ENCODE data around the gene SEC14L2.

Gene SEC14L2

GRCh38 chr22:30404307-30404706 lies 7.5 kb downstream of the SEC14L2 start:
- DNase-seq (ENCODE audit: low read depth in 2 of 2) = no peak

- no peak for DNase-seq (ENCODE audit: low read depth in 2 of 2)
Observed at GRCh38 chr22:30405731-30406130, 8.9 kb downstream of the SEC14L2 start.

GRCh38 chr22:30406400-30406799 lies 9.6 kb downstream of the SEC14L2 start:
- DNase-seq (ENCODE audit: low read depth in 2 of 2) = no peak

GRCh38 chr22:30408388-30409102 lies 11.7 kb downstream of the SEC14L2 start:
- DNase-seq (ENCODE audit: low read depth in 2 of 2) = no peak

GRCh38 chr22:30411780-30412179 lies 15.0 kb downstream of the SEC14L2 start:
- DNase-seq (ENCODE audit: low read depth in 2 of 2) = no peak

GRCh38 chr22:30413001-30413400 lies 16.2 kb downstream of the SEC14L2 start:
- DNase-seq (ENCODE audit: low read depth in 2 of 2) = no peak

- DNase-seq (ENCODE audit: low read depth in 2 of 2) = no peak
Observed at GRCh38 chr22:30413745-30414524, 17.1 kb downstream of the SEC14L2 start.

GRCh38 chr22:30414525-30415047 lies 17.8 kb downstream of the SEC14L2 start:
- no peak for DNase-seq (ENCODE audit: low read depth in 2 of 2)

GRCh38 chr22:30416403-30416802 lies 19.6 kb downstream of the SEC14L2 start:
- DNase-seq (ENCODE audit: low read depth in 2 of 2) = no peak

- no peak for DNase-seq (ENCODE audit: low read depth in 2 of 2)
Observed at GRCh38 chr22:30416837-30417236, 20.0 kb downstream of the SEC14L2 start.

GRCh38 chr22:30420347-30421125 lies 23.7 kb downstream of the SEC14L2 start:
- DNase-seq (ENCODE audit: low read depth in 2 of 2) = no peak

- DNase-seq (ENCODE audit: low read depth in 2 of 2) = no peak
Observed at GRCh38 chr22:30421695-30422480, 25.1 kb downstream of the SEC14L2 start.

- no peak for DNase-seq (ENCODE audit: low read depth in 2 of 2)
Observed at GRCh38 chr22:30422481-30423300, 25.9 kb downstream of the SEC14L2 start.

- peak in 1 of 2 donors; percentile 21 for DNase-seq (ENCODE audit: low read depth in 2 of 2)
Observed at GRCh38 chr22:30423301-30423958, 26.6 kb downstream of the SEC14L2 start.

- peak; percentile 94 to 98 for DNase-seq (ENCODE audit: low read depth in 2 of 2)
Observed at GRCh38 chr22:30423959-30424533, 27.2 kb downstream of the SEC14L2 start.

- DNase-seq (ENCODE audit: low read depth in 2 of 2) = no peak
Observed at GRCh38 chr22:30424534-30425326, 27.9 kb downstream of the SEC14L2 start.

- DNase-seq (ENCODE audit: low read depth in 2 of 2) = no peak
Observed at GRCh38 chr22:30425327-30425615, 28.5 kb downstream of the SEC14L2 start.

GRCh38 chr22:30425616-30426387 lies 29.0 kb downstream of the SEC14L2 start, which contains the start of gene MTFP1:
Gene MTFP1 (plus strand): TSS chr22:30425768. CDS start chr22:30425880, 112 bp downstream.
- peak in 1 of 2 donors; percentile 37 for DNase-seq (ENCODE audit: low read depth in 2 of 2)

Data from stimulated activated CD8-positive, alpha-beta memory T cell treated with anti-CD3 and anti-CD28 coated beads, Interleukin-15, amount 100 ng/mL, for 4 hours (primary cell).